ENCODE measurements around the gene GNG4. TPM values are rescaled to one million over a fixed set of nuclear protein-coding genes. Genes with fewer than 3 reads are reported as not detected.
A peak's percentile ranks its signal among the peaks of the same experiment; 100 is the strongest.

GNG4 gene
- total RNA-seq, 1 donor, result under 0.01 TPM

- Histone ChIP-seq H3K4me1 (ENCODE audit: insufficient read depth, low read length) (peaks cover 7% of the 10 kb centered on the region), H3K27ac (ENCODE audit: low read depth, low read length) (no peak overlapping the region), H3K9me3 (ENCODE audit: low read depth, low read length) (peaks cover 2% of the 10 kb centered on the region), H3K4me3 (ENCODE audit: insufficient read depth, low read length) (no peak overlapping the region), H2AFZ (ENCODE audit: low read length) (no peak overlapping the region), H4K20me1 (ENCODE audit: insufficient read depth, low read length) (no peaks in the 10 kb centered on the region), H3K79me2 (ENCODE audit: insufficient read depth, low read length) (no peaks in the 10 kb centered on the region), H3K36me3 (ENCODE audit: insufficient read depth, low read length) (no peaks in the 10 kb centered on the region), H3K4me2 (ENCODE audit: insufficient read depth, low read length) (no peak overlapping the region), H3K27me3 (ENCODE audit: insufficient read depth, low read length) (peaks cover 56% of the 10 kb centered on the region)
- no peak for DNase-seq (ENCODE audit: insufficient read length, low spot score, missing footprints)
- TF ChIP-seq CTCF (IDR thresholded peaks at IDR 0.05; ENCODE audit: extremely low read depth, low read depth, low read length), result no peak
Observed at GRCh38 chr1:235652364-235652763, 2.8 kb upstream of the GNG4 start.

GRCh38 chr1:235651170-235651806 lies 1.7 kb upstream of the GNG4 start:
- Histone ChIP-seq H3K79me2 (ENCODE audit: insufficient read depth, low read length) (no peaks in the 10 kb centered on the region), H3K27me3 (ENCODE audit: insufficient read depth, low read length) (peaks cover 63% of the 10 kb centered on the region), H3K4me3 (ENCODE audit: insufficient read depth, low read length) (no peak overlapping the region), H3K36me3 (ENCODE audit: insufficient read depth, low read length) (no peaks in the 10 kb centered on the region), H3K4me2 (ENCODE audit: insufficient read depth, low read length) (peak overlapping the region; percentile 66), H3K27ac (ENCODE audit: low read depth, low read length) (no peak overlapping the region), H4K20me1 (ENCODE audit: insufficient read depth, low read length) (no peaks in the 10 kb centered on the region), H3K4me1 (ENCODE audit: insufficient read depth, low read length) (peaks cover 7% of the 10 kb centered on the region), H2AFZ (ENCODE audit: low read length) (no peak overlapping the region), H3K9me3 (ENCODE audit: low read depth, low read length) (peaks cover 2% of the 10 kb centered on the region)
- no peak for DNase-seq (ENCODE audit: insufficient read length, low spot score, missing footprints)
- no peak for TF ChIP-seq CTCF (IDR thresholded peaks at IDR 0.05; ENCODE audit: extremely low read depth, low read depth, low read length)

- no peak for TF ChIP-seq CTCF (IDR thresholded peaks at IDR 0.05; ENCODE audit: extremely low read depth, low read depth, low read length)
- Histone ChIP-seq H3K9me3 (ENCODE audit: low read depth, low read length) (peaks cover 2% of the 10 kb centered on the region), H3K4me3 (ENCODE audit: insufficient read depth, low read length) (peak overlapping the region; percentile 46), H2AFZ (ENCODE audit: low read length) (peak overlapping the region; percentile 10), H3K36me3 (ENCODE audit: insufficient read depth, low read length) (no peaks in the 10 kb centered on the region), H3K27ac (ENCODE audit: low read depth, low read length) (no peak overlapping the region), H3K27me3 (ENCODE audit: insufficient read depth, low read length) (peaks cover 68% of the 10 kb centered on the region), H3K4me1 (ENCODE audit: insufficient read depth, low read length) (peaks cover 7% of the 10 kb centered on the region), H4K20me1 (ENCODE audit: insufficient read depth, low read length) (no peaks in the 10 kb centered on the region), H3K79me2 (ENCODE audit: insufficient read depth, low read length) (no peaks in the 10 kb centered on the region), H3K4me2 (ENCODE audit: insufficient read depth, low read length) (peak overlapping the region; percentile 66)
- DNase-seq (ENCODE audit: insufficient read length, low spot score, missing footprints), result peak; percentile 62
Observed at GRCh38 chr1:235650341-235651169, 971 bp upstream of the GNG4 start.

- Histone ChIP-seq H3K36me3 (ENCODE audit: insufficient read depth, low read length) (no peaks in the 10 kb centered on the region), H3K27ac (ENCODE audit: low read depth, low read length) (no peak overlapping the region), H4K20me1 (ENCODE audit: insufficient read depth, low read length) (no peaks in the 10 kb centered on the region), H3K79me2 (ENCODE audit: insufficient read depth, low read length) (no peaks in the 10 kb centered on the region), H2AFZ (ENCODE audit: low read length) (no peak overlapping the region), H3K9me3 (ENCODE audit: low read depth, low read length) (no peaks in the 10 kb centered on the region), H3K27me3 (ENCODE audit: insufficient read depth, low read length) (peaks cover 58% of the 10 kb centered on the region), H3K4me1 (ENCODE audit: insufficient read depth, low read length) (peaks cover 7% of the 10 kb centered on the region), H3K4me3 (ENCODE audit: insufficient read depth, low read length) (peak overlapping the region; percentile 52), H3K4me2 (ENCODE audit: insufficient read depth, low read length) (peak overlapping the region; percentile 79)
- TF ChIP-seq CTCF (IDR thresholded peaks at IDR 0.05; ENCODE audit: extremely low read depth, low read depth, low read length), result no peak
- peak; percentile 97 for DNase-seq (ENCODE audit: insufficient read length, low spot score, missing footprints)
Observed at GRCh38 chr1:235648954-235649367, 623 bp downstream of the GNG4 start.

Data from osteoblast (primary cell).